GM18526 (cell line): ENCODE measurements around the gene CPT1C.

Source experiments
- POLR2A ChIP-seq: IDR thresholded peaks from 3 replicates; pipeline ENCODE4 v1.6.1; 2011; ENCODE audit not compliant: insufficient read length; ENCODE audit errors: extremely low read depth

CPT1C gene

GRCh38 chr19:49744946-49745381 is 54.0 kb downstream of the CPT1C start:
- TF ChIP-seq POLR2A, result no peak

DNA sequence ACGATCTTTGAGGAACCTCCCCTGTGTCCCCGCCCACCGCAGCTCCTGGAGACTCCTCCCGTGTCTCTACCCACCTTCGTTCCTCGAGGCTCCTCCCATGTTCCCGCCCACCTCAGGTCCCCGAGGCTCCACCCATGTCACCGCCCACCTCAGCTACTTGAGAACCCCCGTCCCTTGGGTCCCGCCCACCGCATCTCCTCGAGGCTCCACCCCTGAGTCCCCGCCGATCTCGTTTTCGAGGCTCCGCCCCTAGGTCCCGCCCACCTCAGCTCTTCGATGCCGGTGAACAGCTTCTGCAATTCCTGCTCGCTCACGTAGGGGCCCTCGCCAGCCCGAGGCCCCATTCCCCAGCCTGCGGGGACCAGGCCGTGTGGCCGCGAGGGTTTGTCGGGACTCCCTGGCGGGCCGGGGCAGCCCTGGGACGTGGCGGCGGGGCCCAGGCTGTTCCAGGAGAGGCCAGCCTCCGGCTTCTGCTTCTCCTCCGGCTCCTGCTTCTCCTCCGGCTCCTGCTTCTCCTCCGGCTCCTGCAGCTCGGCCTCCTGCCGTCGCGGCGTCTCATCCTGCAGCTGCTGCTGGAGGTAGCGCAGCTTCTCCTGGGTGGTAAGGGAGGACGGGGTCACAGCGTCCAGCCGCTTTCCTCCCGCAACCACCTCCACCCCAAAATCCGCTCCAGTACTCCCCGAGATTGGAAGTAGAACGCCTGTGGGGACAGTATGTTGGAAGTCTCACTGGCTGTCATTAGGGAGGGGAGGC is 55.5 kb downstream of the CPT1C start:
- TF ChIP-seq POLR2A, result no peak

- TF ChIP-seq POLR2A, result no peak
Observed at GRCh38 chr19:49749055-49749716, 58.3 kb downstream of the CPT1C start.

DNA sequence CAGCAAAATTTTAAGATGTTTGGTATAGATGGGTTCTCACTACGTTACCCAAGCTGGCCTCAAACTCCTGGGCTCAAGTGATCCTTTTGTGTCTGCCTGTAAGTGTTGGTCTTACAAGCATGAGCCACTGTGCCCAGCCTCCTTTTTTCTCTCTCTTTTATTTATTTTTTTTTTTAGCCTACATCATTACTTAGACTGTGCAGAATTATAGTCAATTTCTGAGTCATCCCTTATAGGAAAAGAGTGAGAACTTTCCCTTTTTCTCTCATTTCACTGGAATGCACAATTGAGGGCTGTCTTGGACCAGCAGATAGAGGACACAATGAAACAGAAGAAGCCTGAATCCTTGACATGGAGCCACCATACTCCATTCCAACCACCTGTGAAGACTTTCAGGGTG is 58.9 kb downstream of the CPT1C start:
- TF ChIP-seq POLR2A, result no peak

- TF ChIP-seq POLR2A, result no peak
Observed at GRCh38 chr19:49752701-49753100, 61.8 kb downstream of the CPT1C start.

DNA sequence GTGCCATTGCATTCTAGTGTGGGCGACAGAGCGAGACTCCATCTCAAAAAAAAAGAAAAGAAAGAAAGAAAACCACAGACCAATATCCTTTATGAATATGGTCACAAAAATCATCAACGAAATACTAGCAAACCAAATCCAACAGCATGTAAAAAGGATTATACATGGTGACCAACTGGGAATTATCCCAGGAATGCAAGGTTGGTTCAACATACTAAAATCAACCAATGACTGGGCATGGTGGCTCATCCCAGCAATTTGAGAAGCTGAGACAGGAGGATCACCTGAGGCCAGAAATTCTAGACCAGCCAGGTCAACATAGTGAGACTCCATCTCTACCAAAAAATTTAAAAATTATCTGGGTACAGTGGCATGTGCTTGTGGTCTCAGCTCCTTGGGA is 65.0 kb downstream of the CPT1C start:
- TF ChIP-seq POLR2A, result no peak

GRCh38 chr19:49758292-49758691 is 67.4 kb downstream of the CPT1C start:
- no peak for TF ChIP-seq POLR2A

- TF ChIP-seq POLR2A, result no peak
Observed at GRCh38 chr19:49761249-49761624, 70.3 kb downstream of the CPT1C start.

- no peak for TF ChIP-seq POLR2A
Observed at GRCh38 chr19:49761625-49762311, 70.9 kb downstream of the CPT1C start.

GRCh38 chr19:49763230-49763629 is 72.3 kb downstream of the CPT1C start, which contains the start of gene TSKS:
TSKS (minus strand) TSS chr19:49763306; CDS start chr19:49763247, 59 bp downstream.
- no peak for TF ChIP-seq POLR2A
